GM12878 (cell line): ENCODE results near the gene CCDC102B. TPM values are rescaled to one million over a fixed set of nuclear protein-coding genes. Genes with fewer than 3 reads are reported as not detected.

ENCODE experiments used
- ATAC-seq: fragments of 200-7000 bp; cut with Tn5 transposase; 3 replicates; pipeline ENCODE4 v1.9.1; 2020; ENCODE audit warnings: mild to moderate bottlenecking, moderate library complexity
- BruUV-seq: library from RNA; stranded (reverse); fragments of 400-500 nt; replicated peaks from 2 replicates; lab custom pipeline; 2021; lab: Mats Ljungman, UMichigan
- CTCF ChIA-PET: fragments of 300-600 bp; sonication (Branson Sonifier 250); formaldehyde crosslinking; extraction: SDS; loops from one replicate; lab custom pipeline; 2021; ENCODE audit warnings: inconsistent platforms; lab: Yijun Ruan, JAX
- POLR2A ChIA-PET: fragments of 350-600 bp; formaldehyde crosslinking; extraction: SDS; loops from one replicate; lab custom pipeline; 2021; ENCODE audit warnings: inconsistent platforms; lab: Charles Lee
- RAD21 ChIA-PET: fragments of 300-600 bp; sonication (Branson Sonifier 250); formaldehyde crosslinking; loops from one replicate; lab custom pipeline; 2023; ENCODE audit warnings: antibody characterized with exemption; ENCODE audit not compliant: unreplicated experiment; lab: Charles Lee
- SMC1A ChIA-PET: fragments of 300-600 bp; sonication (Branson Sonifier 250); formaldehyde crosslinking; loops from one replicate; lab custom pipeline; 2023; ENCODE audit not compliant: unreplicated experiment, uncharacterized antibody; lab: Charles Lee
- DNase-seq: peaks from one replicate; pipeline ENCODE4 v3.0.0-alpha.2; 2011; ENCODE audit warnings: low read depth, low spot score
- FAIRE-seq: peaks from 3 replicates; lab custom pipeline; 2011; peaks lifted over from hg19 to GRCh38; lab: Jason Lieb, UNC
- H2AFZ ChIP-seq: 2 replicates; pipeline ENCODE4 v1.6.0; 2011; ENCODE audit warnings: low read depth, low read length, control low read depth; ENCODE audit not compliant: control insufficient read depth
- H3K27ac ChIP-seq: 2 replicates; pipeline ENCODE4 v1.5.1; 2011; ENCODE audit warnings: control low read depth; ENCODE audit not compliant: control insufficient read depth, insufficient read depth
- H3K27me3 ChIP-seq, 2 experiments: replicated peaks in 1 of 2; 2 replicates each; pipeline versions ENCODE4 v1.6.0 to v1.6.1; 2011; ENCODE audit warnings: low read length in 1 of 2; ENCODE audit not compliant: control insufficient read depth in 2 of 2, insufficient read depth in 2 of 2
- H3K36me3 ChIP-seq, 2 experiments: 2 replicates each; pipeline ENCODE4 v1.5.1; 2011; ENCODE audit warnings: low read length in 1 of 2; ENCODE audit not compliant: control insufficient read depth in 2 of 2, insufficient read depth in 2 of 2
- H3K4me1 ChIP-seq: 2 replicates; pipeline ENCODE4 v1.6.1; 2011; ENCODE audit warnings: mild to moderate bottlenecking, low read length, moderate library complexity, mixed read lengths; ENCODE audit not compliant: control insufficient read depth, insufficient read depth
- H3K4me2 ChIP-seq: 2 replicates; pipeline ENCODE4 v1.6.0; 2011; ENCODE audit warnings: control low read depth; ENCODE audit not compliant: control insufficient read depth, insufficient read depth
- H3K4me3 ChIP-seq: fragments of 200-600 bp; sonication (generic); 2 replicates; pipeline ENCODE4 v1.5.1; 2016
- H3K79me2 ChIP-seq: 2 replicates; pipeline ENCODE4 v1.6.0; 2011; ENCODE audit warnings: low read length; ENCODE audit not compliant: control insufficient read depth, insufficient read depth
- H3K9ac ChIP-seq: 2 replicates; pipeline ENCODE4 v1.8.0; 2011; ENCODE audit warnings: low read length, control low read depth, mixed read lengths; ENCODE audit not compliant: control insufficient read depth, insufficient read depth
- H3K9me3 ChIP-seq: replicated peaks from 3 replicates; pipeline ENCODE4 v1.5.1; 2011; ENCODE audit warnings: mild to moderate bottlenecking, low read length; ENCODE audit not compliant: control insufficient read depth, insufficient read depth
- H4K20me1 ChIP-seq: 2 replicates; pipeline ENCODE4 v1.6.0; 2011; ENCODE audit not compliant: control insufficient read depth, insufficient read depth
- ASH2L ChIP-seq: fragments of 300-600, 200-600 bp; sonication (generic); IDR thresholded peaks from 2 replicates; pipeline ENCODE4 v1.6.1; 2017; ENCODE audit warnings: low read depth, mild to moderate bottlenecking, borderline replicate concordance
- DPF2 ChIP-seq: fragments of 450-650 bp; IDR thresholded peaks from 2 replicates; pipeline ENCODE4 v1.6.1; 2017; ENCODE audit warnings: mild to moderate bottlenecking
- IRF4 ChIP-seq: IDR thresholded peaks from 2 replicates; pipeline ENCODE4 v1.6.1; 2011; ENCODE audit warnings: low read depth, low read length
- RCOR1 ChIP-seq: conservative IDR thresholded peaks from 2 replicates; pipeline ENCODE4 v1.6.1; 2012; ENCODE audit warnings: low read depth, low read length, improper control_type of control experiment
- RELA ChIP-seq: fragments of 450-650 bp; IDR thresholded peaks from 2 replicates; pipeline ENCODE4 v1.8.0; 2014; ENCODE audit warnings: borderline replicate concordance; ENCODE audit not compliant: partially characterized antibody
- TCF7 ChIP-seq: IDR thresholded peaks from 2 replicates; pipeline ENCODE4 v1.6.1; 2014; ENCODE audit warnings: antibody characterized with exemption, borderline replicate concordance
- WGBS: methylation state at CpG from one replicate; pipeline ENCODE4 v1.1.6; 2016; ENCODE audit warnings: low lambda C conversion rate; ENCODE audit not compliant: insufficient replicate concordance, insufficient coverage; ENCODE audit errors: missing lambda C conversion rate; 5-methylcytosine and 5-hydroxymethylcytosine counted together
- in situ Hi-C: fragments of 300-500 bp; cut with MboI; formaldehyde crosslinking; loops from 9 replicates; pipeline ENCODE4 v1.14.3; 2018; ENCODE audit warnings: mixed read lengths
- intact Hi-C: fragments of 100-400 bp; cut with micrococcal nuclease; formaldehyde crosslinking; loops from one replicate; pipeline ENCODE4 v1.14.2; 2022; ENCODE audit not compliant: unreplicated experiment
- polyA plus RNA-seq, 11 experiments: library from polyadenylated mRNA; depleted of rRNA in 4 of 11; unstranded in 6 of 11; stranded (reverse) in 5 of 11; fragments of >200 nt; fragmentation: Nextera tagmentation in 4 of 11; fragmentation: Illumina TruSeq in 1 of 11; extraction: Ambion mirVana in 4 of 11; extraction: Trizol in 1 of 11; gene quantifications; 1 replicate in 1 of 11; 2 replicates in 10 of 11; pipeline versions ENCODE4 v1.2.1 to v1.2.3, GENCODE V29; 2011 to 2016; ENCODE audit warnings: inconsistent platforms in 2 of 11, missing spikeins in 2 of 11, low read depth in 1 of 11
- total RNA-seq, 4 experiments: library from RNA; depleted of rRNA in 3 of 4; stranded (reverse); fragments of >200 nt in 3 of 4; fragmentation: Illumina TruSeq in 1 of 4; extraction: Trizol in 1 of 4; gene quantifications; 2 replicates each; pipeline versions ENCODE4 v1.2.1 to v1.2.3, GENCODE V29; 2013 to 2021

The CCDC102B gene
- total and polyA plus RNA-seq, 10 of the 15 experiments (the other 5 are each of a cell fraction or from before 2014, with no cell fraction given): 2.7 to 4.7 (median 3.3) TPM

DNA sequence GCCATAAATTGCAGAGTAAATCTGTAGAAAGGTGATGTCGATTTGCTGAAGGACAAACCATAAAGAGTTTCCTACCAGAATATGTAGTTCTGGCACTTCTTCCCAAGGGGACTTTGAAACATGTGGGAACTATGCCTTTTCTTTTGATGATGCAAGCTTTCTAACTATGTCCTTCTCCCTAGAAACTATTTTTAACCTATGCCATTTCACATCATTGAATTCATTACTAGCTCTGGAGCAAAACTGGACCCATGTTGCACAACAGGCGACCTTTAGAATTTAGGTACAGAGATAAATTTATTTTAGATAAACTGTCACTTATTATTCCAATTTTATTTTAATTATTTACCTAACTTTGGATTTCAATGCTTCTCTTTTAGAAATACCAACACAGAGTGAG is 186.5 kb downstream of the CCDC102B start (continued):
- TF ChIP-seq RCOR1: no peak
- no peak for TF ChIP-seq IRF4
- no peak for TF ChIP-seq ASH2L

DNA sequence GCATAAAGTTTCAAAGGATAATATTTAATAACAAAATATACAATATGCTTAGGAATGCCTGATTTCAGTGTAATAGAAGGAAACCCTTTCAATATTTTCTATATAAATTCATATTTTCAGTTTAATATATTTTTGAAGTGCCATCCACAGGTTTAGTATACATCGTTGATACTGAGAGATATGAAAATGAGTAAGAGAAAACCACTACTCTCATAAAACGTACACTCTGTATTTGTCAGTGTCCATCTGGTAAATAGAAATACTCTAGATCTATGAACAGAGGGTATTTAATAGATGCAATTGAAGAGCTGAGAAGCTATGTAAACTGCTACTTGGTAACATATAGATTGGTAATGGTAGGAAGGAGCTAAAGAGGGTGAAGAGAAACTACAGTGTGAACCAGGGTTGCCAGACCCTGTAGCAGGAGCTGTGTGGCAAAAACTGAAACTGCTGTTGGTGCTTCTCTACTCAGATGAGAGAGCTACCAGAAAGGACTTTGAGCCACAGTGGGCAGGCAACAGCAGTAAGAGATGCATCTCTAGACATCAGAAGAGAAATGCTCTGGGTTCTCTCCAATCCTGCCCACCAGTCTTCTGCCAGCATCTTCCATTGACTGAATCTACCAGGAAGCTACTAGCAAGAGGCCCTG is 187.4 kb downstream of the CCDC102B start:
- ATAC-seq (peak; percentile 80), DNase-seq (no peak), FAIRE-seq (no peak)
- POLR2A ChIA-PET: no interaction called here
- Histone ChIP-seq H3K4me2 (no peak overlapping the region), H3K4me1 (no peaks in the 10 kb centered on the region), H3K9ac (no peak overlapping the region), H3K4me3 (no peak overlapping the region), H3K27me3 (no peaks in the 10 kb centered on the region), H4K20me1 (no peaks in the 10 kb centered on the region), H3K9me3 (no peaks in the 10 kb centered on the region), H3K36me3 (no peaks in the 10 kb centered on the region), H3K27ac (no peak overlapping the region), H2AFZ (no peak overlapping the region), H3K79me2 (no peaks in the 10 kb centered on the region)
- TF ChIP-seq RELA (no peak), DPF2 (0 out of 2 replicates have a peak, but pooled peaks have one; percentile 27), TCF7 (no peak)
- 3% methylated on average over 2 of the region's 2 CpGs for WGBS
- BruUV-seq: no TSS peak
- intact Hi-C loops (no loop called here), in situ Hi-C loops (no loop called here)
- CTCF ChIA-PET: interaction anchor here (1.0 to 1.9 kb wide), 2 partner anchors 22 to 54 kb away, joined by 3 to 5 read pairs; no protein-coding TSS in a partner anchor
- RAD21 ChIA-PET: no interaction called here
- SMC1A ChIA-PET: interaction anchor here (0.9 to 2.4 kb wide), 3 partner anchors 8 to 51 kb away, joined by 3 to 11 read pairs (median 5); no protein-coding TSS in a partner anchor
